Activated naive CD4-positive, alpha-beta T cell (primary cell): ENCODE data around the gene THAP4.
A peak's percentile ranks its signal among the peaks of the same experiment; 100 is the strongest.

Source experiments
- DNase-seq, 4 experiments: peaks; one replicate each; lab custom pipeline; 2025; lab: John Stamatoyannopoulos, UW

Gene THAP4

DNA sequence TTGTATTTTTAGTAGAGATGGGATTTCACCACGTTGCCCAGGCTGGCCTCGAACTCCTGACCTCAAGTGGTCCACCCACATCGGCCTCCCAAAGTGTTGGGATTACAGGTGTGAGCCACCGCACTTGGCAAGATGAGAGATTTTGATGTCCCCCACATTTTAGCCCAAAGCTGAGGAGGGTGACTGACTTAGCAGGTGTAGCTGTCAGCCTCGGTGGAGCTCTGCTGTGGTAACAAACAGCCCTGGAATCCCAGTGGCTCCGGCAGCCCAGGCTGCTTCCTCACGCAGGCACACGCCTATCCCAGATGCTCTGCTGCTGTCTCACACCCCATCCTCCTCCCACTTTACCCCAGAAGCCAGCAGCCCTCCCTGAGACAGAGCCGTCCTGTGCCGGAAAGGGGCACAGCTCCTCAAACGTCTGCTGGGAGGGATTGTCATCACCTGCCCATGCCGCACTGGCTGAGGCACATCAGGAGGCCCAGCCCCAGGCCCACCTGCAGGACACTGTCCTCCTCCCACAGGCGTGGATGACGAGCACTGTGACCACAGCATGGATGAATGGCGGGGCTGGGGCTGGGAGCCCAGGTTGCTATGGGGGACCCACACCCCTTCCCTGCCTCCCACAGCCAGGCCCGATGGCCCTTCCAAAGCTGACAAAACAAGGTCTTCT lies 89.0 kb downstream of the THAP4 start:
- DNase-seq, result no peak

- no peak for DNase-seq
Observed at GRCh38 chr2:241546771-241547498, 90.0 kb downstream of the THAP4 start.

DNA sequence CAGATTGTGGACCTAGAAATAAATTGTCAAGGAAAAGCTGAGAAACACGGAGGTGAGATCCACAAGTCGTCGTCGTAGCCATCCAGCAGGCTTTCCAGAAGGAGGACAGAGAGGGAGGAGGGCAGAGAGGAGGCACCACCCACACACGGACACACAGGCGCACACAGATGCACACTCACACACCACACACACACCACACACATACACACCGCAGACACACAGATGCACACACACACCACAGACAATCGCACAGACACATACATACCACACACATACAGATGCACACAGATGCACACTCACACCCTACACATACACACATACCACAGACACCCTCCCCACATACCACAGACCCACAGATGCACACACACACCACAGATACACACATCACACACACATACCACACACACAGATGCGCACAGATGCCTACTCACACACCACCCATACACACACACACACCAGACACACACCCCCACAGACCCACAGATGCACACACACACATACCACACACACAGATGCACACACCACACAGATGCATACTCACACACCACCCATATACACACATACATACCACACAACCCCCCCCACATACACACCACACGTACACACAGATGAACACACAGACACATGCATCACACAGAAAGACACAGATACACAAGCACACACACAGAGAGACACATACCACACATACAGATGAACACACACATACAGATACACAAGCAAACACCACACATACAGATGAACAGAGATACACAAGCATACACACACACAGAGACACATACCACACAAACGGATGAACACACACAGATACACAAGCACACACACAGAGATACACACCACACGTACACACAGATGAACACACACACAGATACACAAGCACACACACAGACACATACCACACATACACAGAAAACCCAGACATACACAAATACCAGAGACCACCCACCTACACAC lies 91.2 kb downstream of the THAP4 start:
- DNase-seq, result no peak

DNA sequence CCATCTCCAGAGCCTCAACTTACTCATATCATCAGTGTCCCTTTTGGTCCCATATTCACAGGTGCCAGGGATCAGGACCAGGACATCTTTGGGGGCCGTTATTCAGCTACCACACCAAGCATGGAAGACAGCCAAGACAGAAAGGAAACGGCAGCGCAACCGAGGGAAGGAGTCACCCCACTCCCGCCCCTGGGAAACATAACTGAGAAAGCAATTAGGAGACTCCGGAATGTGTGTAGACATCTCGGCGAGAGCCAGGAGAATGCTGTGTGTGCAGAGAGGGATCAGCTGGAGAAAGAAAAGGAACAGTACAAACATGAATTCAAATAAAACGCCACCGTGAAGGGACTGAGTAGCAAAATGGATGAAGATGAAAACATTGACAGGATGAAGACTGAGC lies 91.9 kb downstream of the THAP4 start:
- no peak for DNase-seq

- no peak for DNase-seq
Observed at GRCh38 chr2:241542278-241542605, 94.7 kb downstream of the THAP4 start.

- DNase-seq, result no peak
Observed at GRCh38 chr2:241541564-241542277, 95.2 kb downstream of the THAP4 start.

- DNase-seq, result peak in 3 of 4 experiments; percentile 16 to 58 (median 24)
Observed at GRCh38 chr2:241540771-241541561, 96.0 kb downstream of the THAP4 start.

DNA sequence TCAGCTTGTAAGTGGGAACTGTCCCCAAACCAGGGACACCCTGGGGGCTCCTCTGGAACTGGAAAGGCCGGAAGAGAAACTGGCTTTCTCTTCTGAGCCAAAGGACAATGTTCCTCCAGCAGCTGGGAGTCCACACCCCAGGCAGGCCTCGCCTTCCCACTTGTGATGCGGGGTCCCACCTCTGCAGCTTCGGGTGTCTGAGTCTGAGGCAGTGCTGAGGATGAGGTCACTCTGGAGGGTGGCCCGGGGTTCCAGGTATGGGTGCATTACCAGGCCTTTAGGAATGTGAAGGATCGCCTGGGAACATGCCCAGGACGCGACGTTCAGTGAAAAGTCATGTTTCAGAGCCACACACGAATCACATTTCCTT lies 96.6 kb downstream of the THAP4 start:
- DNase-seq, result no peak

- DNase-seq, result no peak
Observed at GRCh38 chr2:241539616-241540374, 97.2 kb downstream of the THAP4 start.

DNA sequence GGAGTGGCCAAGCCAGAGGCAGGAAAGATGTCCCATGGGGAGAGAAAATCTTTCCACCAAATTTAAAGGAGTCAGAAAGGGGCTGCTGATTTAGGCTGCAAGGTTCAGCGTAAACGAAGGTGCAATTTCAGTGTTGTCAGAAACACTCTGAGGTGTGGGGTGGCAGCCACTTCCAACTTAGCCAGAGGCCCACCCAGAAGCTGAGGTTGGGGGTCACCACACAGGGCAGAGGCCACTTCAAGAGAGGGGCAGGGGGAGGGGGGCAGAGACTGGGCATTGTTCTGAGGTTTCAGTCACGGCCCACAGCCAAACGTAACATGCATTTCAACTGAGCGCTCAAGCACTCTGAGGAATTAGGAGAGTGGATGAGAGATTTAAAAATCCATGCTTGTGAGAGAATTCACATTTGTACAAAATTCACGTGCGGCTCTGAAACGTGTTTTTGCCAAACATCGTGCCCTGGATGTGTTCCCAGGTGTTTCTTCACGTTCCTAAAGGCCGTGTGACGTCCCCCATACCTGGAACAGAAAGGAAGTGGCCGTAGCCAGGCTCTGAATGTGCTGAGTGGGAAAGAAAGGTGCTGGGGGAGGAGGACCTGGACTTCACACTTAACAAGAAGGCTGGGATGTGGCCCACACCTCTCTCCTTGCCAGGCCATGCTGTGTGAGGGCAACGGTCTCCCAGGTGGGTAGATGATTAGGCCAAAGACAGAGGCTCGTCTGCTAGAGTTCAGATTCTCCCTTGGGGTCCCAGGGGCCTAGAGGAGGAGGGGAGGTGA lies 97.9 kb downstream of the THAP4 start:
- DNase-seq, result no peak

- no peak for DNase-seq
Observed at GRCh38 chr2:241535871-241536655, 100.9 kb downstream of the THAP4 start.

GRCh38 chr2:241534701-241535375 lies 102.1 kb downstream of the THAP4 start:
- no peak for DNase-seq
